ENCODE measurements around the gene SYK.

Gene SYK

DNA sequence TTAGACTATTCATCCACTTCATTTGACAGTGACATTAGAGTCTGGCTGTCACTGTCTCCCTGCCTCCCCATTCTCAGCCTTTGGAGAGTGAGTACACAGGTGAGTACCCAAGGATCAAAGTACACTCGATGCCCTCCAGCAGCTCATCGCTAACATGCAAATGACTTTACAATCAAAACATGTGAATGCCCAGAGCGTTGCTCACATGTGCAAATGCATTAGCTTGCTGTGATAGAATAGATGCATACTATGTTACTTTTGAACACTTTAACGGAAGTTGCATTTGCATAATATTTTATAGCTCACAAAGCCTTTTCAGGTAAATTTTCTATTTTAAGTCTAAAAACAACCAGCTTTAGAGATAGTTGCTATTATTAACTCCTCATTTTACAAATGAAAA is 107.6 kb downstream of the SYK start:
- DNase-seq: no peak

DNA sequence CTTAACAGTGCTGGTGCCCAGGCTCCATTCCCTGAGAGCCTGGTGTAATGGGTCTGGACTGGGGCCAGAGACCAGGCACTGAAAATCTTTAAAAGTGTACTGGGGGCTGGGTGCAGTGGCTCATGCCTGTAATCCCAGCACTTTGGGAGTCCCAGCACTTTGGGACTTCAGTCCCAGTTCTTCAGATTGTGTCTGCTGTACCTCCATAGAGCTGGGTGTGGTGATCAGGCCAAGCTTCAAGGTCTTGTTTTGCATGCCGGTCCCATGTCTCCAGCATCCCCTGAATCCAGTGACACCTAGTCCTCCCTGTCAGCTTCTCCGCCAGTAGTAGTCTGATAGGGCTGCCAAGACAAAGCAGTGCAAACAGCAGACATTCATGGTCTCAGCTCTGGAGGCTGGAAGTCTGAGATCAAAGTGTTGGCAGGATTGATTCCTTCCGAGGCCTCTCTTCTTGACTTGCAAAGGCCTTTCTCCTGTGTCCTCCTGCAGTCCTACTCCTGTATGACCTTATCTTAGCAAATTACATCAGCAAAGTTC is 108.2 kb downstream of the SYK start:
- DNase-seq: no peak

DNA sequence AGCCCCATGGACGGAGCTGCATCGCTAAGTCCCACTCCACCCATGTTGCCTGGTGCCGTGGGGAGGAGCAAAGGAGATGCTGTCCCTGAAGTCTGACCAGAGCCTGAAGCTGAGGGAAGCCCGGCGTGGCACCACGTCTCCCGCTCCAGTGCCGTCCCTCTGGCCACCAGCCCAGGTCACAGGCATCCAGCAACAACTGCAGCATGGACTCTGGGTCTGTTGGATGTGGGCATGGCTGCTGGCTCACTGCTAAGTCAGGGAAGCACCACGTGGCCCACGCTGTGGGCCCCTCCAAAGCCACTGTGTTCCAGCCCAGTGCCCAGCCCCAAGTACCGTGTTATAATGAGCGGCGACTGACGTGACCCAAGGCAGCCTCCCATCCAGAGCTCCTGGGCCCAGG is 112.6 kb downstream of the SYK start:
- no peak for DNase-seq

DNA sequence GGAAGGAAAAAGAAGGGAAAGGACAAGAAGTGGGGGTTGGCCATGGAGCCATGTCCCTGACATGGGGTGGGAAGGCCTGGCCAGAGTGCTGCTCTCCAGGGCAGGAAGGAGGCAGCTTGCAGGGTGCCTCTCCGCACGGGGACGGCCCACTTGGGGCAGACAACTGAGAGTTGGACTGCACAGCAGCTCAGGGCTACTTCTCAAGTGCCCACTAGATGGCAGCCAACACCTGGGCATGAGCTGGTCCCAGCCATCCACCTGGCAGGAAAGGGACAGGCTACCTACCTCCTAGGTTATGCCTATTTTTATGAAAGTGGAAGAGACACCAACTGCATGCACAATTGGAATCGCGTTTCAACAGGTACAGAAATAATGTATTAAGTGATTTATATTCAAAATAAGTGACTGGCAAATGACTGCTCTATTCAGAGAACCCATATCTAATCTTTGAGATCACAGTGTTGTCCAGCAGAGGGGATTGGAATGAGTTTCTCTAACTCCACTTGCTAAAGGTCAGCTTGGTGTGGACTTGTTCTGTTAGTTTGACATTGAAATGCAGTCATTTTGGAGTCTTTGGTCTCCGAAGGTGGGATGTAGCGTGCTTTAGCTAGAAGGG is 113.4 kb downstream of the SYK start:
- DNase-seq: no peak

DNA sequence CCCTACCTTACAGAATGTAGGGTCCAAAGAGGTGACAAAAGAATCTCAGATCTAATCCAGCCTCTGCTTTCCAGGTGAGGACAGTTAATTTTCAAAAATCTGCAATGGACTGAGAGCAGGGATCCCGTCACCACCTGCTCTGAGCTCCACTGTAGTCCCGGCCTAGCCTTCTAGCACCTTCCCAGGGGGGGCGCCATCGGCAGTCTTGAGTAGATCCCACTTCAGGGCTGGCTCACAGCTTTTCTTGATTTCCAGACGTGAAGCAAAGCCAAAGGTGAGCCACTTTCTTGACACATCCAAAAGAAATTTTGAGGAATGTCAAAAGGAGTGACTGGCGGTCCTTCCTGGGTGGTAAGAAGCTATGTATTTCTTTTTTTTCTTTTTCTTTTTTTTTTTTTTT is 114.1 kb downstream of the SYK start:
- DNase-seq: no peak

DNA sequence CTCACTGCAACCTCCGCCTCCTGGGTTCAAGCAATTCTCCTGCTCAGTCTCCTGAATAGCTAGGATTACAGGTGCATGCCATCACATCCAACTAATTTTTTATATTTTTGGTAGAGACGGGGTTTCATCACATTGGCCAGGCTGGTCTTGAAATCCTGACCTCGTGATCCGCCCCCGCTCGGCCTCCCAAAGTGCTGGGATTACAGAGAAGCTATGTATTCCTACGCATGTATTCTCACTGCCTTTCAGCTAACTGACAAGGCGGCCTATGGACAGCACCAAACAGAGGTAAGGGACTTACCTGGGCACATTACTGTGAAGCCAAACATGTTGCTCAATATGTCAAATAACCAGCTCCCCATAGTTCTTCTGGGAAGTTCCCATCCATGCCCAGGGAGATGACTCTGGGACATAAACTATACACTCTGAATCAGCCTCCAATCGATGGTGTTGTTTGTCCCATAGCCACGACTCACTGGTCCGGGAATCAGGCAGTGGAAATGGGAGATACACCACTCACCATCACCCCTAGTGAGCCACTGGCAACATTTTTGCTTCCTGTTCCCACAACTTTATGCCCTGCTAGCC is 114.6 kb downstream of the SYK start:
- no peak for DNase-seq

DNA sequence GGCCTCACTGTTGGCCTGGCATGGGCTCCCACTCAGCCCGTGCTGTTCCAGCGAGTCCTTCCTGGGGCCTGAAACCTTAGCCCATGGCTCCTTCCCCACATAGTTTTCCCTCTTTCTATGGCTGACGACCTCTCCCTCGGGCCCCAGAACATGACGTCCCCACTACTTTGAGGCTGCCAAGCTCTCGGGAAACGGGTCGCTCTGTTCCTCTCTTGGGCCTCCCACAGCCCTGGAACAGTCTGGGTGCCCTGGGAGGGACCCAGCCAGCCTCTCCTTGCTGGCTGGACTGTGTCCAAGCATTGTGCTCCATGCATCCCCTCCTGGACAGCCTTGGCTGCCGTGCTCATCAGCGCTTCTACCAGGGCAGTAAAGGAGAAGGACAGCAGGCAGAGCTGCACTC is 118.3 kb downstream of the SYK start:
- DNase-seq: no peak

DNA sequence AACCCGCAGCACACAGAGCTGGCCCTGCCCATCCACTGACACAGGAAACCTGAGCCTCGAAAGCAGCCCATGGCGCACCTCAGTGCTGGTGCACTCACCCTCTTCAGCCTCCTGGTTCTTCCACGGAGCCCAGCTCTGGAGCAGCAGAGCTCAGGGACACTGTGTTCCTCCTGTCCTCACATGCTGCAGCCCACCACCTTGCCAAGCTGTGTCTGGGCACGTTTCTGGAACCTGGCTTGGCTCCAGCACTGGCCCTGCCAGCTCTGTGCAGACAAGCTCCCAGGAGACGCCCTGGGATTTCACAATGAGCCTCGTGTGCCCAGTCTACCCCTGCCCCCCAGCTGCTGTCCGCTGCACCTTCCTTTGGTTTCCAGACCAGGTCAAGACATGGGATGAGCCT is 119.5 kb downstream of the SYK start:
- no peak for DNase-seq

DNA sequence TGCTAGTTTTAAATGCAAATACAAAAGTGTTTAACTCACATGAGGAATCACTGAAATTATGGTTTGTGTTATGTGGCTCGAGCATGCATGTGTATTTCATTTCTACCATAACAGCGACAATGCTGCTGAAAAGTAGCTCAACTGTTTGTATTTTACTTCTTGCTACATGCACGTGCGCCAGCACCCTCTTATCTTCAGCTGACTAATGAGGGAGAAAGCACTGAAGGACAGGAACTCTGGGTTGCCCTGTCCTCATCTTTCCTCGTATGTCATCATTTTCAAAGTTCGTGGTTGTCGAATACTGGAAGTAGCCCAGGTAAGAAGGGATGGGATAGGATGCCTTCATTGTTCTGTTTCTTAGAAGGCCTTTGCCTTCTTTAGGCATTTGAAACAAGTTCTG is 120.3 kb downstream of the SYK start:
- no peak for DNase-seq

DNA sequence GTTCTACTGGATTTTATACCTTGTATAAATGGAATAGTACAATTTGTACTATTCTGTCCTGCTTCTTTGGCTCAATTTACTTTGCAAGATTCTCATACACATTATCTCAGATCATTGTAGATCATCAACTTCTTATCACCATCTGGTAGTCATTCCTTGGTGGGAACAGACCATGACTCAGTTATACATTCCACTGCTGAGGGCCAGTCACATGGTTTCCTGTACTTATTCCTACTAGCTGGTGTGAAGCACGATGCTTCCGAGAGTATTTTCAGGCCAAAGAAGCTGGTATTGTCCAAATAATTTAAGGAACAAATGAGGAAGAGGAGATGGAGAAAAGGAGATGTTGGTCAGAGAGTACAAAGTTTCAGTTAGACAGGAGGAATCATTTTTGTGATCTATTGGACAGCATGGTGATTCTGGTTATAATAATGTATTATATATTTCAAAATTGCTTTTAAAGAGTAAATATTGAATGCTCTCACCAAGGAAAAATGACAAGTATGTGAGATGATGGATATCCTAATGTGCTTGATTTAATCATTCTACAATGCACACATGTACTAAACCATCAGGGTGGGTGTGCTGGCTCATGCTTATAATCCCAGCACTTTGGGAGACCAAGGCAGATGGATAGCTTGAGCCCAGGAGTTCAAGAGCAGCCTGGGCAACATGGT is 124.1 kb downstream of the SYK start:
- no peak for DNase-seq

DNA sequence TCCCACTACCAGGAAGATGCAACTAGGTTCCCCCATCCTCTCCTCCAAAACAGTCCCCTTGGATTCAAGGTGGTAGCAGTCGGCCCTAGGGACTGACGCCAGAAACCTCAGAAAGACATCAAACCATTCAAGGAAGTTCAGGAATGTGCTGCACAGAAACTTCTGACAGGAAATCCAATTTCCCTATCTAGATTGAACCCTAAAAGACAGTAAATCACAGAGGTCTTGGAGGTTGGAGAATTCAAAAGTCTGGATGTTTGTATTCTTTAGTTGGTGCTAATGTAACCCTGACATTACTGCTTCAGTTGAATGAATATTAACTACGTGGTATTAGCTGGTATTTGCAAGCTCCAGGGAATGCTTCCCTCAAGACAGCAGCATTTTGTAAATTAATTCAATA is 125.3 kb downstream of the SYK start:
- DNase-seq: no peak

DNA sequence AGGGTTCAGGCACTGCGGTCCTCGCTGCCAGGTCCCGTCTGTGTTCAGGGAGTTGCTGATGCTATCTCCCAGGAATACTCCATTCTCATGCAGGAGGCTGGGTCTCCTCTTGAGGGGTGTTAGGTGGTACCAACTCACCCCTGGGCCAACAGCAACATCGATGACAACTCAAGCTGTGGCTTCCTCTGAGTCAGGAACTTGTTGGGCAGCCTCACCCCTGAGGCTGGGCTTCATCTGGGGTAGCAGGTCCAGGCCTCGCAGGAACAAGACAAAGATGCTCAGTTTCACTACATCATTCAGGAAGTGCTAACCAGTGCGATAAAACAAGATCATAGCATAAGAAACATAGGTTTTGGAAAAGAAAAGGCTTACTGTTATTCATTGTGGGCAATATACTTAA is 125.9 kb downstream of the SYK start:
- no peak for DNase-seq

DNA sequence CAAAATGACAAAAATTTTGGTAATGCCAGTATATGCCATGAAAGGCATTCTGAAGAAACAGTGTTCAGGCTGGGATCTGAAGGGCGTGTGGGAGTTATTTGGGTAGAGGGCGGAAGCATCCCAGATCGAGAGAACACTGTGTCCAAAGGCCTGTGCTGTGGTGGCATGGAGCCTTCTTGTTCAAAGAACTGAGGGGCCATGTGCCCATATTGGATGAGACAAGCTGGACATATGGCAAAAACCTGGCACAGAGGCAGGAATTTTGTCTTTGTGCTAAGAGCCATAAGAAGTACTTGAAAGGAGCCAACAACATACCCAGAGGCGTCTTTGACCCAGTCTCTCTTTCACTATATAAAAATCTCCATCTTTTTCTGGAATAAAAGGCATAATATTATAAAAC is 128.0 kb downstream of the SYK start:
- DNase-seq: peak; percentile 22

DNA sequence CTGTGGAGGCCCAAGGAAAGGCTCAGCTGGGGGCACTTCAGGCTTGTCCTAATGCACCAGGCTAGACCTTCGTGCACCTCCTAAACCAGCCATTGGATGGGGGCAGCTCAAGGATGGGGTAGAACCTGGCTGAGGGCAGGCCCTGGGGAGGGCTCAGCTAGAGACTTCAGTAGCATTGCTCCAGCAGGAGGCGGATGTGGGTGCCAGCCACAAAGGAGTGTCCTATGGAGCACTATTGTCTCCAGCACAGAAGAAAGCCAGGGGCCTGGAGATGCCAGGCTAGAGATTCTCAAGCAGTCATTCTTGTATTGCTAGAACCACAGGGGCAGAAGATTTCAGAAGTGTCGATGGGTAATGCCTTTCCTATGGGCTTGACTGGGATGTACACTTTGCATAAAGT is 131.8 kb downstream of the SYK start:
- DNase-seq: no peak

DNA sequence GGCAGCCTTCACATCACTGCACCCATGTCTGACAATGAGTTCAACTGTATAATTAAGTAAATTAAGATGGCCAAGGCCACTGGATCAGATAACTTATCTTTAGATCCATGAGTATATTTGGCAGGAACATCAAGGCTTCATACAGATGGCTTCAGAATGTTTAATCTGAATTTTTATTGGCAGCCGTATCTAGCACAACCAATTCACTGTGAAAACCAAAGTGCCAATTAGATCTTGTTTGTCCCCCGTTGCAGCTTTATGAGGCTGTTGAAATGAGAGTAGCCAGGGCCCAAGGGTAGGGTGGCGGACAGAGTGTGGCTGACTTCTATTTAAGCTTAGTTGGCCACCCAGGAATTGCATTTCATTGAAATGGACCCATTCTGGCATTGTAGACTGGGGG is 137.7 kb downstream of the SYK start:
- DNase-seq: no peak

DNA sequence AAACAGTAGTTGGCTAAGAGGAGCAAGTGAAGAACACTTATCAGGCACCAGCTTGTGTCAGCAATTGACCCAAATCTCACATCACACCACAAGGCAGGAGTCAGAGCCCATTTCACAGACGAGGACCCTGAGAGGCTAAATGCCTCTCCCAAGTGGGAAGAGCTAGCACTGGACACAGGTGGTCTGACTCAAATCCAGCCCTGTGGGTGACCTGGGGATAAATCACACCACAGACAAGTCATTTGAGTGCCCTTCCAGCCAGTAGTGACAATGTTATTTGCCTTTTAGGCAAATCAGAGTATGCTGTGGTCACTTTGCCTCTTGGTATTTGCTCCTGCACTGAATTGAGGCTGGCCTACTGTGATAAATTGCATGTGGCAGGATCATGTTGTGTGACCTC is 138.7 kb downstream of the SYK start:
- DNase-seq: no peak

DNA sequence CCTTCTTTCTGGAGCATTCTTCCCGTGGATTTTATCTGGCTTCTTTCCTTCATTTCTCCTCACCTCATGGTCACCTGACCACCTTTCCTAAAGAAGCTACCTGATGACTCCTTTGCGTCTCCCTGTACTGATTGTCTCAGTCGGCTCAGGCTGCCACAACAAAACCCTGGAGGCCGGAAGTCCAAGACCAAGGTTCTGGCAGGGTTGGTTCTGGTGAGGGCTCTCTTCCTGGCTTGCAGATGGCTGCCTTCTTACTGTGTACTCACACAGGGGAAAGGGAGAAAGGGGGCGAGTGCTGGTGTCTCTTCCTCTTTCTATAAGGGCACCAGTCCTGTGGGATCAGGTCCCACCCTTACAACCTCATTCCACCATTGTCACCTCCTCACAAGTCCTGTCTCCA is 140.0 kb downstream of the SYK start:
- DNase-seq: no peak

DNA sequence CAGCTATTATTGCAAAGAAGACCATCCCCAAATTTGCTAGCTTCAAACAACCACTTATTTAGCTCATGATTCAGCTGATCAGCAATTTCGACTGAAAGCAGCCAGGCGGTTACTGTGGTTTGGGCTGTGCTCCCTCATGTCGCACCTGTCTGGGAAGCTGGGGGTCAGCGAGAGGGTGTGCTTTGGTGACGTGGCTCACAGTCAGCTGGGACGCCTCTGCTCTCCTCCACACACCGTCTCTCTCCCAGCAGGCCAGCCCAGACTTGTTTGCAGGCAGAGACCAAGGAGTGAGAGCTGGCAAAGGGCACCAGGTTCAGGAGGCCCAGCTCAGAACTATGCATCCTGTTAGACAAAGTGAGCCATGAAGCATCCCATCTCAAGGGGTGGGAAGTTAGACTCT is 140.9 kb downstream of the SYK start:
- DNase-seq: no peak

DNA sequence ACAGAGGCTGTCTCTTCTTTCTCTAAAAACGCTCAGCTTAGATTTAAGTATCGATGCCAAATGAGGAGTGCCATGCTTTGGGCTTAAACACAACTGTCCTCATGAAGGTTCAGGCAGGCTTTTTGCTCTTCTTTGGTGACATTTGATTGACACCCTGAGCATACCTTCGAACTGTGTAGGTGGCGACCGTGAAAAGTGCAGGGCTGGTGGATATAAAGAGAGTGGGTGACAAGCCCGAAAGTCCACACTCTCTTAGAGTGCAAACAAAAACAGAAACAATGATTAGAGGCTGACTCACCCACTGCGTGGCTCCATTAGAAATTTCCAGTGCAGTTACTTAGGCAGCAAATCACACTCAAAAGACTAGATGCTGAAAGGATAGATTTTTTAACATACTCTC is 141.7 kb downstream of the SYK start:
- DNase-seq: no peak

DNA sequence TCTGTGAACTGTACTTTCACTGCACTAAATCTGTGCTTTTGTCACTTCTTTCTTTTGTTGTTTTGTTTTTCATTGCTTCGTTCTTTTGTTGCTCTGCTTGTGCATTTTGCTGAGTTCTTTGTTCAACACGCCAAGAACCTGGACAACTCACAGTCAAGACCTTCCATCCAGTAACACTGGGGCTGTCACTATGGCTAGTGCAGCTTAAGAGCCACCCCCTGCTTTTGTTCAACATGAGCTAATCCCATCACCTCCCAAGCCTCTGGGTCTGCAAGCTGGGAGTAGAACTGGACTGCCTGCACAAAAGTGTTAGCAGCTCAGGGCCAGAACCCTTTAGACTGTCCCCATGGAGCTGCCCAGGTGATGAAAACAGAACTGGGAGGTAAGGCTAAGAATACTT is 143.7 kb downstream of the SYK start:
- no peak for DNase-seq

DNA sequence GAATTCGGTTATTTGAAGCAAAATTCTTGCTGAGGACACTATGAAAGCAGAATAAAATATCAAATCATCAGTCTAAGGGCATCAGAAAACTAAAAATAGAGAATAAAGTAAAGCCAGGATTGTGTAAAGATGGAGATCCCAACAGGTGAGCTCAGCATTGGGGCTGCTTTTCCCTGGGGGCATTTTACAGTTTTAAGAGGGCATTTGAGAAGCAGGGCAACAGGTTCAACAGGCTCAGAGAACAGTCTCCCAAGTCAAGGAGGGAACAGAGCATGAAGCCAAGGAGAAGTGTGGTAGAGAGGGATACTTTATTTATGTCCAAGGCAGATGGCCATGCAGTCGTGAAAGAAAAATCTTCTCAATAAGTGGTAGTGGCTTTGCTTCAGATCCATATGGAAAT is 145.4 kb downstream of the SYK start:
- no peak for DNase-seq

All from NCI-H524 treated with DMSO at 0.1 percent for 48 hours (cell line).